HepG2 (cell line): Measurements from ENCODE around the gene NELFB. TPM values are rescaled to one million over a fixed set of nuclear protein-coding genes. Genes with fewer than 3 reads are reported as not detected.

ENCODE experiments used
- AKAP8 ChIP-seq: sonication (generic); formaldehyde crosslinking; IDR thresholded peaks from 2 replicates; pipeline ENCODE4 v1.5.1; 2020; ENCODE audit warnings: mild to moderate bottlenecking, missing genetic modification reagents
- CBFB ChIP-seq: sonication (generic); formaldehyde crosslinking; IDR thresholded peaks from 2 replicates; pipeline ENCODE4 v1.4.0; 2020; ENCODE audit warnings: missing genetic modification reagents
- CHCHD3 ChIP-seq: sonication (generic); formaldehyde crosslinking; IDR thresholded peaks from 2 replicates; pipeline ENCODE4 v1.8.0; 2022; ENCODE audit warnings: mild to moderate bottlenecking, missing genetic modification reagents, moderate library complexity
- FOSL1 ChIP-seq: sonication (generic); formaldehyde crosslinking; IDR thresholded peaks from 2 replicates; pipeline ENCODE4 v1.9.0; 2021; ENCODE audit warnings: missing genetic modification reagents, borderline replicate concordance
- HDAC1 ChIP-seq: sonication (generic); formaldehyde crosslinking; IDR thresholded peaks from 2 replicates; pipeline ENCODE4 v1.5.1; 2020; ENCODE audit warnings: mild to moderate bottlenecking, missing genetic modification reagents
- HNRNPL ChIP-seq: fragments of 200-400 bp; formaldehyde crosslinking; IDR thresholded peaks from 2 replicates; pipeline ENCODE4 v1.6.1; 2017; ENCODE audit warnings: mild to moderate bottlenecking, low read depth, low read length
- KAT8 ChIP-seq: IDR thresholded peaks from 2 replicates; pipeline ENCODE4 v1.6.1; 2016; ENCODE audit warnings: missing genetic modification reagents, missing compliant biosample characterization
- KLF9 ChIP-seq: IDR thresholded peaks from 2 replicates; pipeline ENCODE4 v1.6.1; 2016; ENCODE audit warnings: low read depth
- MTA3 ChIP-seq: sonication (generic); formaldehyde crosslinking; IDR thresholded peaks from 2 replicates; pipeline ENCODE4 v1.4.0; 2020; ENCODE audit warnings: missing genetic modification reagents
- MTERF4 ChIP-seq: sonication (generic); formaldehyde crosslinking; IDR thresholded peaks from 2 replicates; pipeline ENCODE4 v1.8.0; 2023; ENCODE audit warnings: mild to moderate bottlenecking, missing genetic modification reagents
- MYC ChIP-seq: sonication (generic); formaldehyde crosslinking; IDR thresholded peaks from 2 replicates; pipeline ENCODE4 v1.9.0; 2021; ENCODE audit warnings: missing genetic modification reagents, borderline replicate concordance
- NRL ChIP-seq: sonication (generic); formaldehyde crosslinking; IDR thresholded peaks from 2 replicates; pipeline ENCODE4 v1.5.0; 2020; ENCODE audit warnings: missing genetic modification reagents, mild to moderate bottlenecking, moderate library complexity, borderline replicate concordance
- PRMT3 ChIP-seq: sonication (generic); formaldehyde crosslinking; IDR thresholded peaks from 2 replicates; pipeline ENCODE4 v1.8.1; 2022; ENCODE audit warnings: low read depth, mild to moderate bottlenecking, moderate library complexity, missing genetic modification reagents, borderline replicate concordance
- PTBP1 ChIP-seq: fragments of 200-400 bp; formaldehyde crosslinking; IDR thresholded peaks from 2 replicates; pipeline ENCODE4 v1.6.1; 2018; ENCODE audit warnings: low read length, low read depth; ENCODE audit not compliant: poor library complexity, severe bottlenecking
- RFX5 ChIP-seq: IDR thresholded peaks from 2 replicates; pipeline ENCODE4 v1.6.1; 2011; ENCODE audit warnings: low read depth, low read length, improper control_type of control experiment
- SMC3 ChIP-seq: IDR thresholded peaks from 2 replicates; pipeline ENCODE4 v1.6.1; 2011; ENCODE audit warnings: low read length, improper control_type of control experiment
- SMYD3 ChIP-seq: sonication (generic); formaldehyde crosslinking; IDR thresholded peaks from 2 replicates; pipeline ENCODE4 v1.8.1; 2023; ENCODE audit warnings: mild to moderate bottlenecking, missing genetic modification reagents
- ZBTB1 ChIP-seq: sonication (generic); formaldehyde crosslinking; IDR thresholded peaks from 2 replicates; pipeline ENCODE4 v1.4.0; 2020; ENCODE audit warnings: missing genetic modification reagents, borderline replicate concordance
- ZBTB37 ChIP-seq: sonication (generic); formaldehyde crosslinking; IDR thresholded peaks from 2 replicates; pipeline ENCODE4 v1.4.0; 2020; ENCODE audit warnings: mild to moderate bottlenecking, missing genetic modification reagents
- ZNF639 ChIP-seq: conservative IDR thresholded peaks from 2 replicates; pipeline ENCODE4 v1.6.1; 2018; ENCODE audit warnings: missing genetic modification reagents
- ZNF646 ChIP-seq: sonication (generic); formaldehyde crosslinking; IDR thresholded peaks from 2 replicates; pipeline ENCODE4 v1.9.0; 2021; ENCODE audit warnings: mild to moderate bottlenecking, missing genetic modification reagents
- polyA plus RNA-seq, 8 experiments: library from polyadenylated mRNA; depleted of rRNA in 3 of 8; stranded (reverse) in 7 of 8; unstranded in 1 of 8; fragments of >200 nt; fragmentation: Illumina TruSeq in 4 of 8; extraction: Trizol in 4 of 8; gene quantifications; 2 replicates each; pipeline versions ENCODE4 v1.2.1 to v1.2.3, GENCODE V29; 2011 to 2016; ENCODE audit warnings: low read depth in 4 of 8, missing spikeins in 1 of 8, mixed read lengths in 1 of 8; ENCODE audit not compliant: insufficient read depth in 1 of 8
- total RNA-seq, 5 experiments: library from RNA; depleted of rRNA; stranded (reverse); fragments of >200 nt; fragmentation: Illumina TruSeq; extraction: Trizol; gene quantifications; 2 replicates each; pipeline ENCODE4 v1.2.3, GENCODE V29; 2016; ENCODE audit warnings: low read depth in 1 of 5

NELFB gene
- total and polyA plus RNA-seq, 2 of the 13 experiments (the other 11 are each of a cell fraction or from before 2014, with no cell fraction given), result 26.5 to 45.8 TPM

- TF ChIP-seq MTA3 (CRISPR knock-in tag), result no peak
- TF ChIP-seq CBFB, result peak; percentile 46; the same call in 1 of the 2 replicates
- no peak for TF ChIP-seq ZBTB37 (CRISPR knock-in tag)
- no peak for TF ChIP-seq FOSL1 (CRISPR knock-in tag)
- no peak for TF ChIP-seq KAT8 (CRISPR knock-in tag)
- no peak for TF ChIP-seq AKAP8 (CRISPR knock-in tag)
- TF ChIP-seq ZBTB1 (CRISPR knock-in tag), result no peak
- no peak for TF ChIP-seq CHCHD3 (CRISPR knock-in tag)
- TF ChIP-seq PRMT3 (CRISPR knock-in tag), result no peak
- peak; percentile 66; the same call in 1 of the 2 replicates for TF ChIP-seq HNRNPL
- no peak for TF ChIP-seq PTBP1
- no peak for TF ChIP-seq ZNF639
- no peak for TF ChIP-seq RFX5
- no peak for TF ChIP-seq MTERF4
- TF ChIP-seq KLF9 (CRISPR knock-in tag), result no peak
- TF ChIP-seq HDAC1 (CRISPR knock-in tag), result no peak
- TF ChIP-seq SMC3, result peak; percentile 25; the same call in 1 of the 2 replicates
- no peak for TF ChIP-seq SMYD3
- TF ChIP-seq ZNF646 (CRISPR knock-in tag), result no peak
- no peak; the same call in 1 of the 2 replicates for TF ChIP-seq MYC (CRISPR knock-in tag)
- TF ChIP-seq NRL (CRISPR knock-in tag), result no peak
Measured at GRCh38 chr9:137319011-137319738, 64.0 kb downstream of the NELFB start (continued).
